NCI-H446 treated with DMSO at 0.1 percent for 48 hours (cell line): ENCODE data around the gene RETREG3.
A peak's percentile ranks its signal among the peaks of the same experiment; 100 is the strongest.
"Not testable (repeated sequence)": the region's sequence is repeated elsewhere in the genome, so short reads cannot be mapped to it uniquely, and the experiment has no call there.

Experiments
- DNase-seq: peaks from one replicate; lab custom pipeline; 2025; lab: John Stamatoyannopoulos, UW

Gene RETREG3

GRCh38 chr17:42553161-42553818, 55.9 kb downstream of the RETREG3 start:
- no peak for DNase-seq

GRCh38 chr17:42552736-42553135, 56.4 kb downstream of the RETREG3 start, which contains the start of gene HSD17B1:
Gene HSD17B1 (plus strand): TSS chr17:42552923. CDS start chr17:42552934, 11 bp downstream.
- not testable (repeated sequence) for DNase-seq

- no peak for DNase-seq
These were observed 60.0 kb downstream of the RETREG3 start for GRCh38 chr17:42548993-42549755.

- no peak for DNase-seq
These were observed 60.9 kb downstream of the RETREG3 start for GRCh38 chr17:42548070-42548837.

- no peak for DNase-seq
These were observed 61.5 kb downstream of the RETREG3 start for GRCh38 chr17:42547698-42548069.

GRCh38 chr17:42547001-42547461, 62.1 kb downstream of the RETREG3 start:
- no peak for DNase-seq

GRCh38 chr17:42545755-42546505, 63.2 kb downstream of the RETREG3 start:
- not testable (repeated sequence) for DNase-seq

- no peak for DNase-seq
These were observed 64.3 kb downstream of the RETREG3 start for GRCh38 chr17:42544874-42545283.

- no peak for DNase-seq
These were observed 65.7 kb downstream of the RETREG3 start for GRCh38 chr17:42543190-42544079.

- no peak for DNase-seq
These were observed 67.9 kb downstream of the RETREG3 start for GRCh38 chr17:42541041-42541833.

GRCh38 chr17:42540558-42540957, 68.6 kb downstream of the RETREG3 start:
- DNase-seq = not testable (repeated sequence)

GRCh38 chr17:42538482-42538881, 70.7 kb downstream of the RETREG3 start:
- DNase-seq = no peak

GRCh38 chr17:42537826-42538451, 71.2 kb downstream of the RETREG3 start:
- no peak for DNase-seq

- no peak for DNase-seq
These were observed 71.9 kb downstream of the RETREG3 start for GRCh38 chr17:42537156-42537805.

- peak; percentile 26 for DNase-seq
These were observed 72.6 kb downstream of the RETREG3 start for GRCh38 chr17:42536372-42537155.

- DNase-seq = peak; percentile 68
These were observed 73.2 kb downstream of the RETREG3 start, which contains the start of gene NAGLU for GRCh38 chr17:42536048-42536371. Gene NAGLU (plus strand): TSS chr17:42536241. CDS start chr17:42536273, 32 bp downstream.

GRCh38 chr17:42535155-42536047, 73.8 kb downstream of the RETREG3 start:
- no peak for DNase-seq
